ENCODE data around the gene NFATC3.
"Not testable (repeated sequence)": the region's sequence is repeated elsewhere in the genome, so short reads cannot be mapped to it uniquely, and the experiment has no call there.

Gene NFATC3

DNA sequence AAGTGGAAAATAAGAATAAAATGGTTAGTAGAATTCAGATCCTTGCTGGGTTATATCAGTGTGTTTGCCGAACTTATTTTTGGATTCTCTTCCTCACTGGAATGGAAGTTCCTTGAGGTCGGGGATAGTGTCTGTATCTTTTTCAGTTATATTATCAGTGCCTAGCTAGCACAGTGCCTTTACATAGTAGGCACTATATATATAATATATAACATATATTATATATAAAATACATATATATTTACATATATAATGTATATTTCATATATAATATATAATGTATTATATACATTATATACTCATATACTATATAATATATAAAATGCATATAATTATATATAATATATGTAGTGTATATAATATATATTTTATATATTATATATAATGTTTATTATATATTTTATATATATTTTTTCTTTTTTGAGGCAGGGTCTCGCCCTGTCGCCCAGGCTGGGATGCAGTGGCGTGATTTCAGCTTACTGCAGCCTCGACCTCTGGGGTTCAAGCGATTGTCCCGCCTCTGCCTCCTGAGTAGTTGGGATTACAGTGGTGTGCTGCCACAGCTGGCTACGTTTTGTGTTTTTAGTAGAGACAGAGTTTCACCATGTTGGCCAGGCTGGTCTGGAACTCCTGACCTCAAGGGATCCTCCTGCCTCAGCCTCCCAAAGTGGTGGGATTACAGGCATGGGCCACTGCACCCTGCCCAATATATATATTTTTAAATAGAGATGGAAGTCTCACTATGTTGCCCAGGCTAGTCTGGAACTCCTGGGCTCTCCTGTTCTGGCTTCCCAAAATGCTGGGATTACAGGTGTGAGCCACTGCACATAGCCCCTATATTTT lies 3.2 kb downstream of the NFATC3 start:
- no peak for DNase-seq

DNA sequence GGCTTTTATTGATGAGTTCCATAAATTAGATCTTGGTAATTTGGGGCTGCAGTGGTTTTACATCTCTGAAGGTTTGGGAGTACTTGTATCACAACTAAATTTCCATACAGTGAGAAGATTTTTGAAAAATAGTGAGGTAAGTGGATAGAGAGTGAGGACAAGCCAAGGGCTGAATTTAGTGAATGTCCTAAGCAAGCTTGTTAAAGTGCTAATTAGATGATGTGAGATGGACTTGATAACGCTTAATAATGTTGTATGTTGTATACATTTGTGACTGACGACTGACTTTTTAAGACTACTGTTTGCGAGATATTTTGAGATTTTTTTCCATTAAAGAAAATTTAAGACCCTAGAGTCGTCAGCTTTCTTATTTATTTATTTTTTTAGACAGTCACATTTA lies 3.9 kb downstream of the NFATC3 start:
- DNase-seq: no peak

- no peak for DNase-seq
Observed at GRCh38 chr16:68090130-68090529, 5.0 kb downstream of the NFATC3 start.

GRCh38 chr16:68090533-68090932 lies 5.4 kb downstream of the NFATC3 start:
- no peak for DNase-seq

- peak in 1 of 58 donors; percentile 1 for DNase-seq
Observed at GRCh38 chr16:68091380-68092261, 6.5 kb downstream of the NFATC3 start.

DNA sequence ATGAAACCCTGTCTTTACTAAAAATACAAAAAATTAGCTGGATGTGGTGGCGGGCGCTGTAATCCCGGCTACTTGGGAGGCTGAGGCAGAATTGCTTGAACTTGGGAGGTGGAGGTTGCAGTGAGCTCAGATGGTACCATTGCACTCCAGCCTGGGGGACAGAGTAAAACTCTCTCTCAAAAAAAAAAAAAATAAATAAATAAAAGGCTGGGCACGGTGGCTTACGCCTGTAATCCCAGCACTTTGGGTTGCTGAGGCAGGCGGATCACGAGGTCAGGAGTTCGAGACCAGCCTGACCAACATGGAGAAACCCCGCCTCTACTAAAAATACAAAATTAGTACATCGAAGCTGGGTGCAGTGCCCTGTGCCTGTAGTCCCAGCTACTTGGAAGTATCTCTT lies 7.1 kb downstream of the NFATC3 start:
- DNase-seq: not testable (repeated sequence)

GRCh38 chr16:68093816-68094613 lies 8.8 kb downstream of the NFATC3 start:
- no peak for DNase-seq

DNA sequence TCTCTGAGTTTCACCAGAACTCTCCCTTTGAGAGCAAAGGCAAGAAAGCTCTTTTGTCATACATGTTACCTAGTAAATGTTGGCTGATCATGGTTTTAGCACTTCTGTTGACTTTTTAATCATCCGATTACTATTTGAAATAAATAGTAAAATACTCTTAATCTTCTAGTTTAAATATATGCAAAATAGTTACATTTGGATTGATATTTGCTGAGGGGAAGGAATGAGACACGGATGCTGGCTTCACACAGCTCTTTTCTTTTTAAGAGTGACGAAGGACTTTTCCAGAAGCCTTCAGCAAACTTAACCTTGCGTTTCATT lies 9.4 kb downstream of the NFATC3 start:
- DNase-seq: no peak

DNA sequence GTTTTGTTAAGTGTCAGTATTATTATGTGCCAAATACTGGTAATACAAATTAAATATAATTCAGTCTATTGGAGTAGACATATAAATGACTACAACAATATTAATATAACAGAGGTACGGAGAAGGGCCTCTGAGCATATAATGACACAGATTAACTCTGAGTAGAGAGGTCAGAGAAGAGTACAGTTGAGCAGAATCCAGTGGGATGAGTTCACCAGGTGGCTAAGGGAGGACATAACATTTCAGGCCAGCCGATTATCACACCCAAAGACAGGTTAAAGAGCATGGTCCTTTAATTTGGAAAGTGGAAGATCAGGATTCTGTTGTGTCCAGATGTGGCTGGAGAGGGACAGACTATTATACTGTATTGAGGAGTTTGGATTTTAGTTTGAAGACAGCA lies 11.3 kb downstream of the NFATC3 start:
- DNase-seq: no peak

DNA sequence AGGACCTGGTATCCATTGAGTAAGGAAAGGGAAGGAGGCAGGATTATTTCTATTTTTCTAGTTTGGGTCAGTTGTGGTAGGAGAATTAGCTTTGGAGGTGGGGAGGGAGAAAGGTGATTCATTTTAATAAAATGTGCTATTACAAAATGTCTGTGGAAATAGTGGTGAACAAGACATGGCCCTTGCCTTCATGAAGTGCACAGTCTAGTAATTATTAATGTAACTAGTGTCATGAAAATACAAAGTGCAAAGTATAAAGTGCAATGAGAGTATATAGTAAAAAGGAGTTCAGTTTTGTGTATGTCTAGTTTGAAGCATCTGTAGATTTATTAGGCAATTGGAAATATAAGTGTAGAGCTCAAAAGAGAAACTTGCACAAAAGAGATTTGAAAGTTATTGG lies 11.9 kb downstream of the NFATC3 start:
- no peak for DNase-seq

- no peak for DNase-seq
Observed at GRCh38 chr16:68097895-68098294, 12.7 kb downstream of the NFATC3 start.

GRCh38 chr16:68100488-68100887 lies 15.3 kb downstream of the NFATC3 start:
- DNase-seq: no peak

DNA sequence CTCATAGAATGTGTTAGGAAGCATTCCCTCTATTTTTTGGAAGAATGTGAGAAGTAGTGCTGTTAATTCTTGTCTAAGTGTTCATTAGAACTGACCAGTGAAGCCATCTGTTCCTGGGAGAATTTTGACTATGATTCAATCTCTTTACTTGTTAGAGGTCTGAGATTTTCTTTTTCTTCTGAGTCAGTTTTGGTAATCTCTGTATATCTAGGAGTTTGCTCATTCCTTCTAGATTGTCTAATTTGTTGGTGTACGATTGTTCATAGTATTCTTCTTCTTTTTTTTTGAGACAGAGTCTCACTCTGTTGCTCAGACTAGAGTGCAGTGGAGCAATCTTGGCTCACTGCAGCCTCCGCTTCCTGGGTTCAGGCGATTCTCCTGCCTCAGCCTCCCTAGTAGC lies 20.4 kb downstream of the NFATC3 start:
- DNase-seq: no peak

DNA sequence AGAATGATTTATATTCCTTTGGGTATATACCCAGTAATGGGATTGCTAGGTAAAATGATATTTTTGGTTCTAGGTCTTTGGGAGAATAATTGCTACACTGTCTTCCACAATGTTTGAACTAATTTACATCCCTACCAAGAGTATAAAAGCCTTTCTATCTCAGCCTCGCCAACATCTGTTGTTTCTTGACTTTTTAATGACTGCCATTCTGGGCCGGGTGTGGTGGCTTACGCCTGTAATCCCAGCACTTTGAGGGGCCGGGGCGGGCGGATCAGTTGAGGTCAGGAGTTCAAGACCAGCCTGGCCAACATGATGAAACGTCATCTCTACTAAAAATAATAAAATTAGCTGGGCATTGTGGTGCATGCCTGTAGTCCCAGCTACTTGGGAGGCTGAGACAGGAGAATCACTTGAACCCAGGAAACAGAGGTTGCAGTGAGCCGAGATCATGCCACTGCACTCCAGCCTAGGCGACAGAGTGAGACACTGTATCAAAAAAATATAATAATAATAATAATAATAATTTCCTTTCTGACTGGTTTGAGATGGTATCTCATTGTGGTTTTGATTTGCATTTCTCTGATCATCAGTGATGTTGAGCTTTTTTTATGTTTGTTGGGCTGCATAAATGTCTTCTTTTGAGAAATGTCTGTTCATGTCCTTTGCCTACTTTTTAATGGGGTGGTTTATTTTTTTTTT lies 22.2 kb downstream of the NFATC3 start:
- not testable (repeated sequence) for DNase-seq

GRCh38 chr16:68109156-68109555 lies 24.0 kb downstream of the NFATC3 start:
- DNase-seq: not testable (repeated sequence)

DNA sequence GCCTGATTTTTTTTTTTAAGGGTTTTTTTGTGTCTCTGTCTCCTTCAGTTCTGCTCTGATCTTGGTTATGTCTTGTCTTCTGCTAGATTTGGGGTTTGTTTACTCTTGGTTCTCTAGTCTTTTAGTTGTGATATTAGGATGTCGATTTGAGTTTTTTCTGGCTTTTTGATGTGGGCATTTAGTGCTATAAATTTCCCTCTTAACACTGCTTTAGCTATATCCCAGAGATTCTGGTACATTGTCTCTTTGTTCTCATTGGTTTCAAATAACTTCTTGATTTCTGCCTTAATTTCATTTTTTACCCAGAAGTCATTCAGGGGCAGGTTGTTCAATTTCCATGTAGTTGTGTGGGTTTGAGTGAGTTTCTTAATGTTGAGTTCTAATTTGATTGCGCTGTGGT lies 25.4 kb downstream of the NFATC3 start:
- not testable (repeated sequence) for DNase-seq

GRCh38 chr16:68111379-68111778 lies 26.2 kb downstream of the NFATC3 start:
- no peak for DNase-seq

DNA sequence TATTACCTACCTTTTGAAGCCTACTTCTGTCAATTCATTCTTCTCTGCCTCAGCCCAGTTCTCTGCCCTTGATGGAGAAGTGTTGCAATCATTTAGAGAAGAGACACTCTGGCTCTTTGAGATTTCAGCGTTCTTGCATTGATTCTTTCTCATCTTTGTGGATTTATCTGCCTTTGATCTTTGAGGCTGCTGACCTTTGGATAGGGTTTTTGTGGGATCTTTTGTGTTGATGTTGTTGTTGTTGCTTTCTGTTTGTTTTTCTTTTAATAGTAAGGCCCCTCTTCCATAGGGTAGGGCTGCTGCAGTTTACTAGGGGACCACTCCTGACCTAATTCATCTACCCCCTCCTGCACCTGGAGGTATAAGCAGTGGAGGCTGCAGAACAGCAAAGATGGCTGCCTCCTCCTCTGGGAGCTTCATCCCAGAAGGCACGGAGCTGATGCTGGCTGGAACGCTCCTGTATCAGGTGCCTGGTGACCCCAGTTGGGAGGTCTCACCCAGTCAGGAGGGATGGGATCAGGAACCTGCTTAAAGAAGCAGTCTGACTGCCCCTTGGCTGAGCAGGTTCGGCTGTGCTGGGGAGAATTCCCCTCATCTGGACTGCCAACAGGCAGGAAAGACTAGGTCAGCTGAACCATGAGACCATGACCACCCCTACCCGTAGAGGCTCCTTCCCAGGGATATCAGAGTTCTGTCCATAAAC lies 28.0 kb downstream of the NFATC3 start:
- no peak for DNase-seq

GRCh38 chr16:68113765-68114240 lies 28.6 kb downstream of the NFATC3 start:
- DNase-seq: no peak

DNA sequence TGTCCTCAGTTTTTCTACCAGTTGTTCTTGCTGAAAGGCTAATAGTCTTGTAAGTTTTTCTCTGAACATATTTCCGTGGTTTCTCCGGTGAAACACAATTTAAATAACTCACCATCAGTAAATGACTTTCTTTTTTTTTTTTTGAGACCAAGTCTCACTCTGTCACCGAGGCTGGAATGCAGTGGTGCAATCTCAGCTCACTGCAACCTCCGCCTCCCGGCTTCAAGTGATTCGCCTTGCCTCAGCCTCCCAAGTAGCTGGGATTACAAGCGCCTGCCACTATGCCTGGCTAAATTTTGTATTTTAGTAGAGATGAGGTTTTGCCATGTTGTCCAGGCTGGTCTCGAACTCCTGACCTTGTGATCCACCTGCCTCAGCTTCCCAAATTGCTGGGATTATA lies 29.8 kb downstream of the NFATC3 start:
- not testable (repeated sequence) for DNase-seq
